HCEC 1CT (cell line): Measurements from ENCODE around the gene PCDHB6.
"Not testable (repeated sequence)": the region's sequence is repeated elsewhere in the genome, so short reads cannot be mapped to it uniquely, and the experiment has no call there.

Experiments used
- DNase-seq: peaks from one replicate; pipeline ENCODE4 v3.0.0-alpha.2; 2017

PCDHB6 gene

GRCh38 chr5:141172381-141173204 is 22.7 kb downstream of the PCDHB6 start, which contains the start of gene PCDHB7:
Gene PCDHB7 (plus strand): TSS chr5:141172644. CDS start chr5:141172836, 192 bp downstream.
- no peak for DNase-seq

- not testable (repeated sequence) for DNase-seq
These were observed 24.6 kb downstream of the PCDHB6 start for GRCh38 chr5:141174291-141175104.

- no peak for DNase-seq
These were observed 26.1 kb downstream of the PCDHB6 start for GRCh38 chr5:141175933-141176332.

- DNase-seq, result not testable (repeated sequence)
These were observed 27.8 kb downstream of the PCDHB6 start, which contains the start of gene PCDHB8 for GRCh38 chr5:141177577-141178191. Gene PCDHB8 (plus strand): TSS chr5:141177790. CDS start chr5:141178035, 245 bp downstream.

- DNase-seq, result not testable (repeated sequence)
These were observed 29.5 kb downstream of the PCDHB6 start for GRCh38 chr5:141179371-141179770.

- not testable (repeated sequence) for DNase-seq
These were observed 30.0 kb downstream of the PCDHB6 start for GRCh38 chr5:141179876-141180275.

GRCh38 chr5:141180313-141180712 is 30.5 kb downstream of the PCDHB6 start:
- DNase-seq, result no peak

GRCh38 chr5:141182248-141182647 is 32.4 kb downstream of the PCDHB6 start, which contains the start of gene PCDHB16:
Gene PCDHB16 (plus strand): TSS chr5:141182387. CDS start chr5:141182560, 173 bp downstream.
- peak; percentile 14 for DNase-seq

GRCh38 chr5:141184117-141184855 is 34.4 kb downstream of the PCDHB6 start:
- not testable (repeated sequence) for DNase-seq

- DNase-seq, result no peak
These were observed 37.1 kb downstream of the PCDHB6 start, which contains the start of gene PCDHB9 for GRCh38 chr5:141186897-141187512. Gene PCDHB9 (plus strand): TSS chr5:141187161. CDS start chr5:141187319, 158 bp downstream.

- not testable (repeated sequence) for DNase-seq
These were observed 38.8 kb downstream of the PCDHB6 start for GRCh38 chr5:141188682-141189081.

- DNase-seq, result not testable (repeated sequence)
These were observed 39.3 kb downstream of the PCDHB6 start for GRCh38 chr5:141189131-141189530.

GRCh38 chr5:141192110-141192725 is 42.4 kb downstream of the PCDHB6 start, which contains the start of gene PCDHB10:
Gene PCDHB10 (plus strand): TSS chr5:141192353. CDS start chr5:141192553, 200 bp downstream.
- no peak for DNase-seq

- DNase-seq, result not testable (repeated sequence)
These were observed 44.5 kb downstream of the PCDHB6 start for GRCh38 chr5:141194332-141194731.

- no peak for DNase-seq
These were observed 46.5 kb downstream of the PCDHB6 start for GRCh38 chr5:141196363-141196762.

- no peak for DNase-seq
These were observed 49.7 kb downstream of the PCDHB6 start, which contains the start of gene PCDHB11 for GRCh38 chr5:141199359-141200235. Gene PCDHB11 (plus strand): TSS chr5:141199627. CDS start chr5:141199775, 148 bp downstream.

GRCh38 chr5:141201126-141201525 is 51.3 kb downstream of the PCDHB6 start:
- DNase-seq, result not testable (repeated sequence)

GRCh38 chr5:141201646-141202045 is 51.8 kb downstream of the PCDHB6 start:
- DNase-seq, result not testable (repeated sequence)
